IMR-90 (cell line): ENCODE measurements around the gene PTMS. TPM values are rescaled to one million over a fixed set of nuclear protein-coding genes. Genes with fewer than 3 reads are reported as not detected.

ENCODE experiments used
- ATAC-seq: fragments of 200-7000 bp; cut with Tn5 transposase; 2 replicates; pipeline ENCODE4 v1.9.1; 2020; ENCODE audit warnings: low read depth, mild to moderate bottlenecking, moderate library complexity
- BruUV-seq: library from RNA; stranded (reverse); fragments of 400-500 nt; replicated peaks from 2 replicates; lab custom pipeline; 2021; lab: Mats Ljungman, UMichigan
- CTCF ChIA-PET: fragments of 300-600 bp; formaldehyde crosslinking; extraction: SDS; loops from one replicate; lab custom pipeline; 2021; ENCODE audit warnings: antibody characterized with exemption; lab: Yijun Ruan, JAX
- POLR2A ChIA-PET: fragments of 300-600 bp; sonication (Branson Sonifier 250); formaldehyde crosslinking; loops from one replicate; lab custom pipeline; 2022; ENCODE audit warnings: antibody characterized with exemption; ENCODE audit not compliant: unreplicated experiment; lab: Charles Lee
- DNase-seq: peaks from one replicate; pipeline ENCODE4 v3.0.0; 2013
- H2AFZ ChIP-seq: replicated peaks from 2 replicates; pipeline ENCODE3; 2013; ENCODE audit warnings: low read length, mild to moderate bottlenecking; ENCODE audit not compliant: poor library complexity
- H2AK5ac ChIP-seq: 2 replicates; pipeline ENCODE4 v1.6.1; 2013; ENCODE audit warnings: low read depth, low read length, inconsistent platforms
- H2AK9ac ChIP-seq: replicated peaks from 2 replicates; pipeline ENCODE3; 2013; ENCODE audit warnings: mild to moderate bottlenecking, low read depth, low read length, moderate library complexity; ENCODE audit not compliant: poor library complexity
- H2BK120ac ChIP-seq: 2 replicates; pipeline ENCODE4 v1.6.1; 2013; ENCODE audit warnings: low read depth, low read length, inconsistent platforms
- H2BK15ac ChIP-seq: 3 replicates; pipeline ENCODE4 v1.6.1; 2013; ENCODE audit warnings: low read depth, low read length, inconsistent platforms
- H2BK20ac ChIP-seq: 2 replicates; pipeline ENCODE4 v1.6.1; 2013; ENCODE audit warnings: low read depth, mild to moderate bottlenecking, inconsistent platforms, low read length, moderate library complexity
- H2BK5ac ChIP-seq: 2 replicates; pipeline ENCODE4 v1.6.1; 2013; ENCODE audit warnings: mild to moderate bottlenecking, low read depth, low read length, inconsistent platforms; ENCODE audit not compliant: poor library complexity, severe bottlenecking
- H3K14ac ChIP-seq: replicated peaks from 2 replicates; pipeline ENCODE4 v1.6.1; 2013; ENCODE audit warnings: low read depth, low read length, inconsistent platforms
- H3K18ac ChIP-seq: 2 replicates; pipeline ENCODE4 v1.6.1; 2013; ENCODE audit warnings: low read depth, low read length, control low read depth
- H3K23ac ChIP-seq: 2 replicates; pipeline ENCODE4 v1.6.1; 2013; ENCODE audit warnings: low read depth, low read length, inconsistent platforms
- H3K27ac ChIP-seq: 2 replicates; pipeline ENCODE4 v1.5.1; 2013; ENCODE audit warnings: mild to moderate bottlenecking, control low read depth, low read length; ENCODE audit not compliant: insufficient read depth
- H3K27me3 ChIP-seq: 2 replicates; pipeline ENCODE4 v1.6.1; 2013; ENCODE audit warnings: low read length; ENCODE audit not compliant: control insufficient read depth, insufficient read depth
- H3K36me3 ChIP-seq: 2 replicates; pipeline ENCODE4 v1.6.1; 2013; ENCODE audit warnings: low read length, mixed read lengths; ENCODE audit not compliant: control insufficient read depth, insufficient read depth
- H3K4ac ChIP-seq: 2 replicates; pipeline ENCODE4 v1.6.1; 2013; ENCODE audit warnings: low read depth, low read length, inconsistent platforms
- H3K4me1 ChIP-seq: 2 replicates; pipeline ENCODE4 v1.6.1; 2013; ENCODE audit warnings: low read length, mixed read lengths; ENCODE audit not compliant: control insufficient read depth, insufficient read depth
- H3K4me2 ChIP-seq: 2 replicates; pipeline ENCODE4 v1.6.1; 2013; ENCODE audit warnings: low read depth, mild to moderate bottlenecking, control low read depth, low read length, moderate library complexity
- H3K4me3 ChIP-seq: 2 replicates; pipeline ENCODE4 v1.5.1; 2013; ENCODE audit warnings: low read depth, mild to moderate bottlenecking, control low read depth, low read length, moderate library complexity; ENCODE audit not compliant: insufficient read depth
- H3K56ac ChIP-seq: 2 replicates; pipeline ENCODE4 v1.6.1; 2013; ENCODE audit warnings: low read length, inconsistent platforms; ENCODE audit not compliant: insufficient read depth; ENCODE audit errors: extremely low read depth
- H3K79me1 ChIP-seq, 2 experiments: 2 replicates each; pipeline ENCODE4 v1.6.1; 2013; ENCODE audit warnings: low read length in 2 of 2, inconsistent platforms in 1 of 2, low read depth in 1 of 2
- H3K9ac ChIP-seq: 2 replicates; pipeline ENCODE4 v1.6.1; 2013; ENCODE audit warnings: low read depth, low read length, control low read depth
- H3K9me1 ChIP-seq: 2 replicates; pipeline ENCODE4 v1.6.1; 2013; ENCODE audit warnings: low read length, inconsistent platforms; ENCODE audit not compliant: insufficient read depth
- H3K9me3 ChIP-seq: 2 replicates; pipeline ENCODE4 v1.6.1; 2013; ENCODE audit warnings: low read length; ENCODE audit not compliant: control insufficient read depth, insufficient read depth
- H4K20me1 ChIP-seq: 2 replicates; pipeline ENCODE4 v1.6.1; 2013; ENCODE audit warnings: low read length, inconsistent platforms; ENCODE audit not compliant: insufficient read depth
- H4K5ac ChIP-seq: 2 replicates; pipeline ENCODE4 v1.6.1; 2013; ENCODE audit warnings: mild to moderate bottlenecking, low read depth, low read length, control low read depth
- H4K8ac ChIP-seq, 2 experiments: 2 replicates each; pipeline ENCODE4 v1.6.1; 2013; ENCODE audit warnings: low read depth in 2 of 2, low read length in 2 of 2, control low read depth in 1 of 2, inconsistent platforms in 1 of 2
- H4K91ac ChIP-seq: 2 replicates; pipeline ENCODE4 v1.6.1; 2013; ENCODE audit warnings: low read depth, low read length, inconsistent platforms; ENCODE audit not compliant: insufficient read depth
- BHLHE40 ChIP-seq: fragments of 150-350 bp; IDR thresholded peaks from 2 replicates; pipeline ENCODE4 v1.6.1; 2016; ENCODE audit warnings: mild to moderate bottlenecking, low read depth, low read length
- CEBPB ChIP-seq: IDR thresholded peaks from 2 replicates; pipeline ENCODE4 v1.6.1; 2012; ENCODE audit warnings: low read depth, low read length, improper control_type of control experiment
- CHD1 ChIP-seq: IDR thresholded peaks from 2 replicates; pipeline ENCODE4 v1.6.1; 2012; ENCODE audit warnings: low read depth, low read length, improper control_type of control experiment
- CTCF ChIP-seq: conservative IDR thresholded peaks from 2 replicates; pipeline ENCODE4 v1.5.1; 2012; ENCODE audit warnings: mild to moderate bottlenecking, low read depth, low read length, improper control_type of control experiment
- FOS ChIP-seq: fragments of 150-350 bp; IDR thresholded peaks from 2 replicates; pipeline ENCODE4 v1.6.1; 2016; ENCODE audit warnings: low read depth, low read length
- MAFK ChIP-seq: IDR thresholded peaks from 2 replicates; pipeline ENCODE4 v1.6.1; 2012; ENCODE audit warnings: low read depth, low read length, improper control_type of control experiment
- MAZ ChIP-seq: IDR thresholded peaks from 2 replicates; pipeline ENCODE4 v1.6.1; 2012; ENCODE audit warnings: low read depth, mild to moderate bottlenecking, low read length, improper control_type of control experiment, moderate library complexity, borderline replicate concordance
- MXI1 ChIP-seq: IDR thresholded peaks from 2 replicates; pipeline ENCODE4 v1.6.1; 2012; ENCODE audit warnings: low read depth, mild to moderate bottlenecking, low read length, moderate library complexity, borderline replicate concordance
- NFE2L2 ChIP-seq: fragments of 150-350 bp; IDR thresholded peaks from 2 replicates; pipeline ENCODE4 v1.6.1; 2016; ENCODE audit warnings: low read depth, mild to moderate bottlenecking, low read length
- POLR2A ChIP-seq: IDR thresholded peaks from 2 replicates; pipeline ENCODE4 v1.6.1; 2012; ENCODE audit warnings: mild to moderate bottlenecking, low read depth, low read length
- RAD21 ChIP-seq: IDR thresholded peaks from 2 replicates; pipeline ENCODE4 v1.6.1; 2012; ENCODE audit warnings: low read length, improper control_type of control experiment
- RCOR1 ChIP-seq: IDR thresholded peaks from 2 replicates; pipeline ENCODE4 v1.6.1; 2012; ENCODE audit warnings: mild to moderate bottlenecking, low read length, improper control_type of control experiment; ENCODE audit not compliant: insufficient replicate concordance
- RFX5 ChIP-seq: IDR thresholded peaks from 2 replicates; pipeline ENCODE4 v1.8.0; 2012; ENCODE audit warnings: low read depth, mild to moderate bottlenecking, low read length, moderate library complexity
- SMC3 ChIP-seq: fragments of 150-350 bp; IDR thresholded peaks from 2 replicates; pipeline ENCODE4 v1.6.1; 2016; ENCODE audit warnings: low read depth, mild to moderate bottlenecking, antibody characterized with exemption, low read length, moderate library complexity
- USF2 ChIP-seq: fragments of 150-350 bp; IDR thresholded peaks from 2 replicates; pipeline ENCODE4 v1.6.1; 2017; ENCODE audit warnings: mild to moderate bottlenecking, antibody characterized with exemption, low read length, low read depth
- WGBS, 2 experiments: methylation state at CpG; one replicate each; pipeline versions ENCODE4 v1.1.5 to v1.1.7; 2013; ENCODE audit warnings: missing lambda C conversion rate in 2 of 2; ENCODE audit not compliant: insufficient read length in 1 of 2; ENCODE audit errors: extremely low coverage in 2 of 2; 5-methylcytosine and 5-hydroxymethylcytosine counted together
- dilution Hi-C: fragments of 300-500 bp; cut with HindIII; formaldehyde crosslinking; loops from one replicate; pipeline ENCODE4 v1.14.3; 2018; ENCODE audit warnings: low sequenced_read_pairs; ENCODE audit not compliant: unreplicated experiment
- in situ Hi-C: fragments of 300-500 bp; cut with MboI; formaldehyde crosslinking; loops from 3 replicates; pipeline ENCODE4 v1.14.3; 2019; ENCODE audit warnings: low sequenced_read_pairs, inconsistent platforms, mixed read lengths
- intact Hi-C: fragments of 100-400 bp; cut with micrococcal nuclease; formaldehyde crosslinking; loops from 2 replicates; pipeline ENCODE4 v1.10.0; 2022
- polyA plus RNA-seq, 3 experiments: library from polyadenylated mRNA; depleted of rRNA; stranded (reverse); fragments of >200 nt; gene quantifications; 2 replicates each; pipeline ENCODE4 v1.2.3, GENCODE V29; 2012; ENCODE audit warnings: low replicate concordance in 1 of 3
- total RNA-seq: library from RNA; depleted of rRNA; stranded (reverse); fragments of >200 nt; gene quantifications from 2 replicates; pipeline ENCODE4 v1.2.3, GENCODE V29; 2012
- TF ChIP-seq, protein P1 (sequence below): fragments of 150-350 bp; IDR thresholded peaks from 2 replicates; pipeline ENCODE4 v1.6.1; 2016; ENCODE audit warnings: low read depth, mild to moderate bottlenecking, low read length, moderate library complexity, borderline replicate concordance

PTMS gene
- total and polyA plus RNA-seq, 2 of the 4 experiments (the other 2 are of a cell fraction) = 17.2 to 275 TPM

DNA sequence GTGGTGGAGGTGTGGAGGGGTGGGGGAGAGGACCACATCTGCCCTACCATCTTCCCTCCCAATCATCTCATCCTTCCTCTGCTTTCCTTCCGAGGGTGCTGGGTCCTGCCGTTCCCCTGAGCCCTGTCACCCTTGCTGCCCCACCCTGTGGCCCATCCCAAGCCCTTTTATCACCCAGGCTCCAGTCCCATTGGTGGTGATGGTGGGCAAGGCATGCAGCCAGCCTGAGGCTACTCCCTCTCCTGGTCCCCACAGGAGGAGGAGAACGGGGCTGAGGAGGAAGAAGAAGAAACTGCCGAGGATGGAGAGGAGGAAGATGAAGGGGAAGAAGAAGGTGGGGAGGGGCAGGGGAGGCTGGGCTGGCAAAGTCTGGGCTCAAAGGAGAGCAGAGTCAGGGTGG, 3.5 kb downstream of the PTMS start:
- Histone ChIP-seq H4K8ac (no peak overlapping the region), H2AK9ac (no peak overlapping the region), H3K18ac (no peak overlapping the region), H4K91ac (no peak overlapping the region), H2BK120ac (no peak overlapping the region), H3K56ac (no peak overlapping the region), H3K14ac (no peak overlapping the region), H3K4ac (peak overlapping the region; percentile 39; the same call in 1 of the 2 replicates), H2BK5ac (no peak overlapping the region), H3K79me1 (peaks cover 15 to 55% of the 10 kb centered on the region in 2 experiments), H3K27ac (no peak overlapping the region), H3K36me3 (peaks cover 17% of the 10 kb centered on the region), H3K4me2 (no peak overlapping the region), H3K27me3 (no peaks in the 10 kb centered on the region), H2BK20ac (no peak overlapping the region), H3K23ac (peak overlapping the region; percentile 23; the same call in 1 of the 2 replicates), H2BK15ac (no peak overlapping the region), H2AK5ac (no peak overlapping the region), H3K4me1 (peaks cover 22% of the 10 kb centered on the region), H3K9me1 (peaks cover 17% of the 10 kb centered on the region), H4K5ac (no peak overlapping the region), H2AFZ (no peak overlapping the region), H4K20me1 (peaks cover 35% of the 10 kb centered on the region), H3K4me3 (no peak overlapping the region), H3K9ac (no peak overlapping the region), H3K9me3 (no peaks in the 10 kb centered on the region)
- BruUV-seq = no TSS peak
- WGBS, 2 experiments = no CpG with 5 or more reads among the region's 4 CpGs
- dilution Hi-C loops = no loop called here
- ChIA-PET CTCF (interaction anchor here (1.2 kb wide), 1 partner anchor 9 kb away, joined by 4 read pairs; no protein-coding TSS in a partner anchor), POLR2A (interaction anchor here (0.6 kb wide), 1 partner anchor 16 kb away, joined by 3 read pairs; the partner anchor contains the start of gene MLF2)
- TF ChIP-seq MAZ (no peak), USF2 (no peak), MAFK (no peak), NFE2L2 (no peak), FOS (no peak), SMC3 (no peak), BHLHE40 (no peak), CHD1 (no peak), RCOR1 (no peak), RAD21 (no peak), CTCF (no peak), RFX5 (no peak), POLR2A (no peak), MXI1 (no peak), CEBPB (no peak)
- TF ChIP-seq, protein P1, sequence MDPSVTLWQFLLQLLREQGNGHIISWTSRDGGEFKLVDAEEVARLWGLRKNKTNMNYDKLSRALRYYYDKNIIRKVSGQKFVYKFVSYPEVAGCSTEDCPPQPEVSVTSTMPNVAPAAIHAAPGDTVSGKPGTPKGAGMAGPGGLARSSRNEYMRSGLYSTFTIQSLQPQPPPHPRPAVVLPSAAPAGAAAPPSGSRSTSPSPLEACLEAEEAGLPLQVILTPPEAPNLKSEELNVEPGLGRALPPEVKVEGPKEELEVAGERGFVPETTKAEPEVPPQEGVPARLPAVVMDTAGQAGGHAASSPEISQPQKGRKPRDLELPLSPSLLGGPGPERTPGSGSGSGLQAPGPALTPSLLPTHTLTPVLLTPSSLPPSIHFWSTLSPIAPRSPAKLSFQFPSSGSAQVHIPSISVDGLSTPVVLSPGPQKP = no peak
- in situ Hi-C loops = no loop called here
- intact Hi-C loops = loop anchor here (10.0 kb wide), 1 partner anchor 155 kb away; no protein-coding TSS in a partner anchor
- DNase-seq (no peak), ATAC-seq (no peak)
